SK-N-SH treated with all-trans-retinoic acid at 6 μM for 48 hours (cell line): ENCODE measurements around the gene RTN4RL2.

ENCODE experiments used
- ARNTL ChIP-seq: fragments of 450-650 bp; formaldehyde crosslinking; IDR thresholded peaks from 2 replicates; pipeline ENCODE4 v1.5.0; 2020; ENCODE audit warnings: low read depth, mild to moderate bottlenecking, moderate library complexity, borderline replicate concordance
- ESRRG ChIP-seq: fragments of 250-450 bp; sonication (Bioruptor Pico); IDR thresholded peaks from 2 replicates; pipeline ENCODE4 v1.6.1; 2021; ENCODE audit warnings: mild to moderate bottlenecking
- GLIS3 ChIP-seq: fragments of 250-450 bp; sonication (Bioruptor Pico); IDR thresholded peaks from 2 replicates; pipeline ENCODE4 v1.5.0; 2020; ENCODE audit warnings: mild to moderate bottlenecking, moderate library complexity
- RARB ChIP-seq: fragments of 250-450 bp; sonication (Bioruptor Pico); IDR thresholded peaks from 2 replicates; pipeline ENCODE4 v1.8.0; 2021; ENCODE audit warnings: mild to moderate bottlenecking, moderate library complexity
- TCF4 ChIP-seq: fragments of 250-450 bp; sonication (Bioruptor Pico); IDR thresholded peaks from 2 replicates; pipeline ENCODE4 v1.8.0; 2021; ENCODE audit warnings: mild to moderate bottlenecking, moderate library complexity, borderline replicate concordance
- TSHZ2 ChIP-seq: fragments of 250-450 bp; sonication (Bioruptor Pico); IDR thresholded peaks from 2 replicates; pipeline ENCODE4 v1.5.0; 2020; ENCODE audit warnings: mild to moderate bottlenecking, moderate library complexity
- ZFP30 ChIP-seq: fragments of 450-650 bp; formaldehyde crosslinking; IDR thresholded peaks from 2 replicates; pipeline ENCODE4 v1.5.0; 2022; ENCODE audit warnings: mild to moderate bottlenecking, moderate library complexity
- ZNF565 ChIP-seq: fragments of 450-650 bp; formaldehyde crosslinking; conservative IDR thresholded peaks from 2 replicates; pipeline ENCODE4 v1.5.0; 2020; ENCODE audit warnings: low read depth, mild to moderate bottlenecking, moderate library complexity
- ZNF70 ChIP-seq: fragments of 450-650 bp; formaldehyde crosslinking; IDR thresholded peaks from 2 replicates; pipeline ENCODE4 v1.5.0; 2020; ENCODE audit warnings: mild to moderate bottlenecking, moderate library complexity
- ZNF8 ChIP-seq: fragments of 450-650 bp; formaldehyde crosslinking; IDR thresholded peaks from 2 replicates; pipeline ENCODE4 v1.5.0; 2020; ENCODE audit warnings: mild to moderate bottlenecking, moderate library complexity
- TF ChIP-seq, protein P1 (sequence below): fragments of 250-450 bp; sonication (Bioruptor Pico); IDR thresholded peaks from 2 replicates; pipeline ENCODE4 v1.5.1; 2020; ENCODE audit warnings: low read depth, mild to moderate bottlenecking, moderate library complexity
- TF ChIP-seq, protein P2 (sequence below): fragments of 250-450 bp; sonication (Bioruptor Pico); IDR thresholded peaks from 2 replicates; pipeline ENCODE4 v1.8.0; 2020; ENCODE audit warnings: mild to moderate bottlenecking, moderate library complexity, borderline replicate concordance

- no peak for TF ChIP-seq TSHZ2 (CRISPR knock-in tag)
- no peak for TF ChIP-seq ZNF8 (CRISPR knock-in tag)
- TF ChIP-seq, protein P1, sequence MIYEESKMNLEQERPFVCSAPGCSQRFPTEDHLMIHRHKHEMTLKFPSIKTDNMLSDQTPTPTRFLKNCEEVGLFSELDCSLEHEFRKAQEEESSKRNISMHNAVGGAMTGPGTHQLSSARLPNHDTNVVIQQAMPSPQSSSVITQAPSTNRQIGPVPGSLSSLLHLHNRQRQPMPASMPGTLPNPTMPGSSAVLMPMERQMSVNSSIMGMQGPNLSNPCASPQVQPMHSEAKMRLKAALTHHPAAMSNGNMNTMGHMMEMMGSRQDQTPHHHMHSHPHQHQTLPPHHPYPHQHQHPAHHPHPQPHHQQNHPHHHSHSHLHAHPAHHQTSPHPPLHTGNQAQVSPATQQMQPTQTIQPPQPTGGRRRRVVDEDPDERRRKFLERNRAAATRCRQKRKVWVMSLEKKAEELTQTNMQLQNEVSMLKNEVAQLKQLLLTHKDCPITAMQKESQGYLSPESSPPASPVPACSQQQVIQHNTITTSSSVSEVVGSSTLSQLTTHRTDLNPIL (CRISPR knock-in tag): no peak
- no peak for TF ChIP-seq ZFP30 (CRISPR knock-in tag)
- TF ChIP-seq, protein P2, sequence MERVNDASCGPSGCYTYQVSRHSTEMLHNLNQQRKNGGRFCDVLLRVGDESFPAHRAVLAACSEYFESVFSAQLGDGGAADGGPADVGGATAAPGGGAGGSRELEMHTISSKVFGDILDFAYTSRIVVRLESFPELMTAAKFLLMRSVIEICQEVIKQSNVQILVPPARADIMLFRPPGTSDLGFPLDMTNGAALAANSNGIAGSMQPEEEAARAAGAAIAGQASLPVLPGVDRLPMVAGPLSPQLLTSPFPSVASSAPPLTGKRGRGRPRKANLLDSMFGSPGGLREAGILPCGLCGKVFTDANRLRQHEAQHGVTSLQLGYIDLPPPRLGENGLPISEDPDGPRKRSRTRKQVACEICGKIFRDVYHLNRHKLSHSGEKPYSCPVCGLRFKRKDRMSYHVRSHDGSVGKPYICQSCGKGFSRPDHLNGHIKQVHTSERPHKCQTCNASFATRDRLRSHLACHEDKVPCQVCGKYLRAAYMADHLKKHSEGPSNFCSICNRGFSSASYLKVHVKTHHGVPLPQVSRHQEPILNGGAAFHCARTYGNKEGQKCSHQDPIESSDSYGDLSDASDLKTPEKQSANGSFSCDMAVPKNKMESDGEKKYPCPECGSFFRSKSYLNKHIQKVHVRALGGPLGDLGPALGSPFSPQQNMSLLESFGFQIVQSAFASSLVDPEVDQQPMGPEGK (CRISPR knock-in tag): no peak
- no peak for TF ChIP-seq ARNTL
- TF ChIP-seq ZNF70 (CRISPR knock-in tag): no peak
- no peak for TF ChIP-seq ZNF565 (CRISPR knock-in tag)
- no peak for TF ChIP-seq ESRRG (CRISPR knock-in tag)
- TF ChIP-seq TCF4 (CRISPR knock-in tag): no peak
- no peak for TF ChIP-seq GLIS3 (CRISPR knock-in tag)
- no peak for TF ChIP-seq RARB (CRISPR knock-in tag)
Observed at GRCh38 chr11:57496109-57496820, 35.9 kb downstream of the RTN4RL2 start.
